ENCODE data around the gene PTRHD1.

DNA sequence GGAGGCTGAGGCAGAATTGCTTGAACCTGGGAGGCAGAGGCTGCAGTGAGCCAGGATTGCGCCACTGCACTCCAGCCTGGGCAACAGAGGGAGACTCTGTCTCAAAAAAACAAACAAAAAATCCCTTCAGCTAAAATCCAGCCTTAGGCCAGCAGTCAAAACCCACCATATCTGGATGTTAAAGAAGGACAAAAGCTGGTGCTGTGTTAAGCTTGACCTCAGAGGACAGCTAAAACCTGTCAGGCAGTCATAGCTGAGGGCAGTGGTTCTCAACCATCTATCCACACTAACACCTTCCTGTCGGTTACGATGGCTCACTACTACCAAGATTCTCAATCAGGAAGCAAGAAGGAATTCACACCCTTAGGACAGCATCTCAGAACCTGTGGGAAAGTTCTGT, 9.6 kb downstream of the PTRHD1 start:
- no peak for TF ChIP-seq EZH2 (IDR thresholded peaks at IDR 0.05; ENCODE audit: borderline replicate concordance, insufficient read depth, low read depth, low read length, poor library complexity, severe bottlenecking)
- TF ChIP-seq, protein P1, sequence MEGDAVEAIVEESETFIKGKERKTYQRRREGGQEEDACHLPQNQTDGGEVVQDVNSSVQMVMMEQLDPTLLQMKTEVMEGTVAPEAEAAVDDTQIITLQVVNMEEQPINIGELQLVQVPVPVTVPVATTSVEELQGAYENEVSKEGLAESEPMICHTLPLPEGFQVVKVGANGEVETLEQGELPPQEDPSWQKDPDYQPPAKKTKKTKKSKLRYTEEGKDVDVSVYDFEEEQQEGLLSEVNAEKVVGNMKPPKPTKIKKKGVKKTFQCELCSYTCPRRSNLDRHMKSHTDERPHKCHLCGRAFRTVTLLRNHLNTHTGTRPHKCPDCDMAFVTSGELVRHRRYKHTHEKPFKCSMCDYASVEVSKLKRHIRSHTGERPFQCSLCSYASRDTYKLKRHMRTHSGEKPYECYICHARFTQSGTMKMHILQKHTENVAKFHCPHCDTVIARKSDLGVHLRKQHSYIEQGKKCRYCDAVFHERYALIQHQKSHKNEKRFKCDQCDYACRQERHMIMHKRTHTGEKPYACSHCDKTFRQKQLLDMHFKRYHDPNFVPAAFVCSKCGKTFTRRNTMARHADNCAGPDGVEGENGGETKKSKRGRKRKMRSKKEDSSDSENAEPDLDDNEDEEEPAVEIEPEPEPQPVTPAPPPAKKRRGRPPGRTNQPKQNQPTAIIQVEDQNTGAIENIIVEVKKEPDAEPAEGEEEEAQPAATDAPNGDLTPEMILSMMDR (IDR thresholded peaks at IDR 0.05), result no peak
